Activated T-helper 17 cell treated with anti-CD3 and anti-CD28 coated beads, Interleukin-2, amount 50 U/mL, for 72 hours (primary cell): Measurements from ENCODE around the gene PPP4R3B. TPM values are rescaled to one million over a fixed set of nuclear protein-coding genes. Genes with fewer than 3 reads are reported as not detected.
"Not testable (repeated sequence)": the region's sequence is repeated elsewhere in the genome, so short reads cannot be mapped to it uniquely, and the experiment has no call there.

Experiments
- ATAC-seq: fragments of 150-1000 bp; cut with Tn5 transposase; replicated peaks from 2 replicates; pipeline ENCODE4 v1.10.0; 2021; ENCODE audit warnings: mild to moderate bottlenecking, moderate library complexity
- H3K27ac Mint-ChIP-seq: one replicate; pipeline ENCODE4 v1.8.0; 2022; ENCODE audit warnings: mixed read lengths
- H3K27me3 Mint-ChIP-seq: one replicate; pipeline ENCODE4 v1.8.0; 2022; ENCODE audit warnings: mixed read lengths
- H3K36me3 Mint-ChIP-seq: one replicate; pipeline ENCODE4 v1.8.0; 2022; ENCODE audit warnings: low read depth, mild to moderate bottlenecking, mixed read lengths
- H3K4me1 Mint-ChIP-seq: one replicate; pipeline ENCODE4 v1.8.0; 2022; ENCODE audit warnings: mixed read lengths
- H3K4me3 Mint-ChIP-seq: one replicate; pipeline ENCODE4 v1.8.0; 2022; ENCODE audit warnings: mild to moderate bottlenecking, mixed read lengths
- H3K9me3 Mint-ChIP-seq: one replicate; pipeline ENCODE4 v1.8.0; 2022; ENCODE audit warnings: mixed read lengths
- total RNA-seq, 2 donors: library from RNA; stranded (reverse); gene quantifications; one replicate each; pipeline ENCODE4 v1.2.3, GENCODE V29; 2022

Gene PPP4R3B
- total RNA-seq, 2 donors from 2014 or later = 79.0 to 83.9 TPM

DNA sequence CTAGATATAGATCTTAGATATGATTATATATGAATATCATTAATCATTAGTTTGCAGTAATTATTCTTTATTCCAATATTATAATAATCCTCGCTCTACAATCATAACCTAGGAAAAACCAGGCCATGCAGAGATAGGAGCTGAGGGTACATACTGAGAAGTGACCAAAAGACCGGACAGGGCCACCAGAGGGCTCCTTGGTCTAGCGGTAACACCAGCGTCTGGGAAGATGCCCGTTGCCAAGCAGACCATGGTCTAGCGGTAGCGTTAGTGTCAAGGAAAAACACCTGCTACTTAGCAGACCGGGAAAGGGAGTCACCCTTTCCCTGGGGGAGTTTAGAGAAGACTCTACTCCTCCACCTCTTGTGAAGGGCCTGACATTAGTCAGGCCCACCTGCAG is 48.4 kb downstream of the PPP4R3B start:
- not testable (repeated sequence) for H3K27me3 Mint-ChIP-seq, H3K4me3 Mint-ChIP-seq, H3K9me3 Mint-ChIP-seq, H3K4me1 Mint-ChIP-seq, ATAC-seq, H3K27ac Mint-ChIP-seq
- H3K36me3 Mint-ChIP-seq = peaks cover 89% of the 10 kb centered on the region

GRCh38 chr2:55567298-55567697 is 50.1 kb downstream of the PPP4R3B start:
- Mint-ChIP-seq H3K36me3 (peaks cover 89% of the 10 kb centered on the region), H3K27ac (peak overlapping the region; percentile 36), H3K4me1 (peaks cover 6% of the 10 kb centered on the region), H3K4me3 (no peak overlapping the region), H3K9me3 (peaks cover 3% of the 10 kb centered on the region), H3K27me3 (no peaks in the 10 kb centered on the region)
- no peak for ATAC-seq

DNA sequence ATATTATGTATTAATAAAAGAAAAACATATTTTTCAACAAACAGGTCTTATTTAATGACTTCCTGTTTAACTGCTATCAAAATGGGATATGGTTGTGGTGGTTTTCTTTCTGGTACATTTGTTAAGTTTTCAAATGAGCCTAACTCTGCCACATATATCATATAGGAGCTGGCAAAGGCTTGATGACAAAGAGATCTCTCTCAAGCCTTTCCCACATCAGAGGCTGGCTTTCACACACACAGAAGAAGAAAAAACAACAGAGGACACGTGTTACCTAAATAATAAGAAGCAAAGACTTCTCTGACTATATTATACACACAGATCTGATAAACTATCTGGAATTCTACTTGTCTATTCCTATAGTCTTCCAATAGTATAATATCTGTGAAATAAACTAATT is 51.8 kb downstream of the PPP4R3B start:
- peaks cover 96% of the 10 kb centered on the region for H3K36me3 Mint-ChIP-seq
- no peak overlapping the region for H3K4me3 Mint-ChIP-seq
- ATAC-seq = no peak
- H3K9me3 Mint-ChIP-seq = peaks cover 3% of the 10 kb centered on the region
- H3K27me3 Mint-ChIP-seq = no peaks in the 10 kb centered on the region
- no peak overlapping the region for H3K27ac Mint-ChIP-seq
- H3K4me1 Mint-ChIP-seq = peaks cover 6% of the 10 kb centered on the region

DNA sequence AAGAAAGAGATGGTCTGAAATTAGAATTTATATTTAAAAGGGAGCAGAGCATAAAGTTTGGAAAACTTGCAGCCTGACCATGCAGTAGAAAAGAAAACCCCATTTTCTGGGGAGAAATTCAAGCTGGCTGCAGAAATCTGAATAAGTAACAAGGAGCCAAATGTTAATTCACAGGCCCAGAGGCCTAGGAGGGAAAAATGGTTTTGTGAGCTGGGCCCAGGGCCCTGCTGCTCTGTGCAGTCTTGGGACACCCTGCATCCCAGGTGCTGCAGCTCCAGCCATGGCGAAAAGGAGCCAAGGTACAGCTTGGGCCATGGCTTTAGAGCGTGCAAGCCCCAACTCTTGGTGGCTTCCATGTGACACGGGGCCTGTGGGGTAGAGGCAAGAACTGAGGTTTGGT is 56.6 kb downstream of the PPP4R3B start:
- no peak overlapping the region for H3K4me3 Mint-ChIP-seq
- no peak for ATAC-seq
- no peaks in the 10 kb centered on the region for H3K4me1 Mint-ChIP-seq
- no peaks in the 10 kb centered on the region for H3K27me3 Mint-ChIP-seq
- no peak overlapping the region for H3K27ac Mint-ChIP-seq
- peaks cover 3% of the 10 kb centered on the region for H3K9me3 Mint-ChIP-seq
- peaks cover 99% of the 10 kb centered on the region for H3K36me3 Mint-ChIP-seq

- Mint-ChIP-seq H3K4me3 (no peak overlapping the region), H3K9me3 (no peaks in the 10 kb centered on the region), H3K4me1 (no peaks in the 10 kb centered on the region), H3K36me3 (peaks cover 96% of the 10 kb centered on the region), H3K27ac (peak overlapping the region; percentile 22), H3K27me3 (no peaks in the 10 kb centered on the region)
- no peak for ATAC-seq
These were observed 60.6 kb downstream of the PPP4R3B start for GRCh38 chr2:55556809-55557208.

DNA sequence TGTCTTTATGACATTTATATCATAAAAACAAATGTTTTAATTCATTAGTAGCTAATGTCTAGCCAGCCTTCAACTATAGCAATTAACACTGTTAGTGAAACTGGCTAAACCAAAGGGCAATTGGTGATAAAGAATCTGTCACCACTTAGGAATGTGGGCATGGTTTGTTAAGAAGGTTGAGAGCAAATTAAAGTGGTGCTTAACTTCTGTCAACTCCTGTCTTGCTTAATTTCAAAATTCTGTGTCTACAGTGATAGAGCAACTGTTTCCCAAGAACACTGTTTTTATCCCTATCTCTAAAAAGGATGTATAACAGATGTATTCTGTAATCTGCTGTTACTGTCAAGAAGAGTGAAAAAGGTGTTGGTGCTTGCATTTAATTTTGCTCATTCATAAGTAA is 61.4 kb downstream of the PPP4R3B start:
- Mint-ChIP-seq H3K36me3 (peaks cover 91% of the 10 kb centered on the region), H3K9me3 (no peaks in the 10 kb centered on the region), H3K4me1 (no peaks in the 10 kb centered on the region), H3K4me3 (no peak overlapping the region), H3K27me3 (no peaks in the 10 kb centered on the region), H3K27ac (peak overlapping the region; percentile 22)
- no peak for ATAC-seq

GRCh38 chr2:55553321-55553720 is 64.1 kb downstream of the PPP4R3B start:
- Mint-ChIP-seq H3K36me3 (peaks cover 91% of the 10 kb centered on the region), H3K27me3 (no peaks in the 10 kb centered on the region), H3K9me3 (no peaks in the 10 kb centered on the region), H3K27ac (no peak overlapping the region), H3K4me3 (no peak overlapping the region), H3K4me1 (no peaks in the 10 kb centered on the region)
- no peak for ATAC-seq

DNA sequence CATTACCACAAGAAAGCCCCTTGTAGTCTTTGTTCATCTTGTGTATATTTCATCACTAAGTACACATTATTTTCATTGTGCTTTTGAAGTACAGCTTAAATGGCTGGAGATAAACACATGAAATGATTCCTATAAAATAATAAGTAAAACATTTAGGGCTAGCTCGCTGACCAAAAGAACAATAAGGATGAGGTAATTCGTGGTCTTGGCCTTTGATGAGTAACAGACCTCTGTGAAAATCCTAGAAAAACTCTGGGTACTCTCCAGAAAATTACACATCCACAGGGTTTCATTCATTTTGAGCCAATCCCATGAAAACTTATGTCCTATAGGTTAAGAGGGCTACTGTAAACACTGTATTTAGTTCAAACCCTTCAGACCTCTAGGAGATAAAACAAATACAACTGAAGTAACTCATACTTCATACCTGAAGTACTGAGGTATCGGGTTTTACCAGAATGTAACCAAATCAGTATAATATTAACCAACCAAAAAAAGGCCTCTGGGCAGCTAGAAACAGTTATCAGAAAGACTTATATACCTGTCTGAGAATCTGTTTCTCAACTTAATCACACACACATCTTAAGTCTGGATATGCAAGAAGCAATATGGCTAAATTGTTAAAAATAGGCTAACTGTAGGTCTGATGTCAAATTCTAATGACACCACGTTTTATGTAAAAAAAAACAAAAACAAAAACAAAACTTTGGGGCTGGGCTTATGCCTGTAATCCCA is 66.9 kb downstream of the PPP4R3B start:
- Mint-ChIP-seq H3K9me3 (no peaks in the 10 kb centered on the region), H3K4me3 (no peak overlapping the region), H3K4me1 (no peaks in the 10 kb centered on the region), H3K36me3 (peaks cover 87% of the 10 kb centered on the region), H3K27me3 (no peaks in the 10 kb centered on the region), H3K27ac (no peak overlapping the region)
- no peak for ATAC-seq

GRCh38 chr2:55547679-55548078 is 69.7 kb downstream of the PPP4R3B start:
- not testable (repeated sequence) for H3K4me3 Mint-ChIP-seq, H3K4me1 Mint-ChIP-seq, H3K27me3 Mint-ChIP-seq, H3K9me3 Mint-ChIP-seq, H3K27ac Mint-ChIP-seq, ATAC-seq
- peaks cover 87% of the 10 kb centered on the region for H3K36me3 Mint-ChIP-seq

DNA sequence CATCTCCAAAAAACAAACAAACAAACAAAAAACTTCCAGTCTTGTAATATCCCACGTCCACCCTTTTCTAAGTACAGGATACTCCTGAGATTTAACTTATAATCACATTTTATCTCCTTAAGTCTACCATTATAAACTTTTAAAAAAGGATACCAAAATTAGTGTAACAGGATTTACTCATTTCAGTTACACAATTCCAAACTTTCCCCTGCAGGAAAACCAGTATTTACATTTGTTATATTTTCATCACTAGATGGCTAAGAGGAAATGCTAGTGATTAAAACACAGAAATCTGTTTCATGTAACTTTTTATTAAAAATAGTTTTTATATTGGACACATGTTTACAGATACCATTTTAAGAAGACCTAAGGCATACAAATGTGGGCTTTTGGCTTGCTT is 70.4 kb downstream of the PPP4R3B start:
- H3K27ac Mint-ChIP-seq = no peak overlapping the region

DNA sequence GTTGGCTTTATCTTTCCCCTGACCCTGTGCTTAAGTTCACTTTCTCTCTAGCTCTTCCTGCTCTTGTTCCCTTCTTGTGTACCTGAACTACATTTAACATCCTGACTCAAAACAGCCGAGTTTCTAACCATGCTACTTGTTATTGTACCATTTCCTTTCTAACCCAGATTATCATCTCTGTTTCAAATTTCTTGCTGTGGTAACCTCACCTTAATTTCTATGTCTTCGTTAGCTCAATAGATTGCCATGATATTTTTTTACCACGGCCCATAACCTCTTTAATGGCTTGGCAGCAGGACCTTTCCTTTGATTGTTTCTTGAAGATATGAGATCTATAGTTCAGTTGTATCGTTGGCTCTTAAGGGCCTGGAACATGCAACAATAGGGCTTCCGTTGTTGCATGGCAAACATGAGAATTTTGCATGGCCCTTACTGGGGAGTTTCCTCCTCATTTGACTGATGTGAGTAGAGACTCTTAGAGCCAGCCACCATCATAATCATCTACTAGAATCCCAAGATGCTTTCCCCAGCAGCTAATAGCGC is 86.8 kb downstream of the PPP4R3B start:
- Mint-ChIP-seq H3K4me1 (peaks cover 9% of the 10 kb centered on the region), H3K27me3 (no peaks in the 10 kb centered on the region), H3K9me3 (no peaks in the 10 kb centered on the region), H3K4me3 (peak overlapping the region; percentile 51), H3K36me3 (peaks cover 87% of the 10 kb centered on the region), H3K27ac (peak overlapping the region; percentile 65)
- peak; percentile 84 for ATAC-seq

More for the DNA sequence above, 70.4 kb downstream of the PPP4R3B start:
- no peaks in the 10 kb centered on the region for H3K27me3 Mint-ChIP-seq
- peaks cover 90% of the 10 kb centered on the region for H3K36me3 Mint-ChIP-seq
- H3K4me1 Mint-ChIP-seq = no peaks in the 10 kb centered on the region
- no peak overlapping the region for H3K4me3 Mint-ChIP-seq
- H3K9me3 Mint-ChIP-seq = no peaks in the 10 kb centered on the region
- no peak for ATAC-seq

DNA sequence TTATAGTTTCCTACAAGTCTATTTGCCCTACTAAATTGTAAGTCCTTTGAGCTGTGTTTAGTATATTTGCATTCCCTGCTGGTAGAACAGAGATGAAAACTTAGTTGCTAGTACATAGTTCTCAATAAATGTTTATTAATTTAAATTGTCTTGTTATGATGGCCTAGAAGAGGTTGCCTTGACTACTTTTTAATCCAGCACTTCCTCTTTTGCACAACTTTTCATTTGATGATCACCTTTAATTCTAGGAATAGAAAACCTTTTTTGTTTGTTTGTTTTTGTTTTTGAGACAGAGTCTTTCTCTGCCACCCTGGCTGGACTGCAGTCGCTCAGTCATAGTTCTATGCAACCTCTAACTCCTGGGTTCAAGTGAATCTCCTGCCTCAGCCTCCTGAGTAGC is 91.2 kb downstream of the PPP4R3B start:
- no peak overlapping the region for H3K4me3 Mint-ChIP-seq
- peaks cover 89% of the 10 kb centered on the region for H3K36me3 Mint-ChIP-seq
- H3K27me3 Mint-ChIP-seq = no peaks in the 10 kb centered on the region
- no peaks in the 10 kb centered on the region for H3K9me3 Mint-ChIP-seq
- H3K27ac Mint-ChIP-seq = no peak overlapping the region
- peaks cover 9% of the 10 kb centered on the region for H3K4me1 Mint-ChIP-seq
- ATAC-seq = no peak

- no peaks in the 10 kb centered on the region for H3K27me3 Mint-ChIP-seq
- H3K4me1 Mint-ChIP-seq = peaks cover 6% of the 10 kb centered on the region
- no peak for ATAC-seq
- H3K27ac Mint-ChIP-seq = no peak overlapping the region
- no peaks in the 10 kb centered on the region for H3K9me3 Mint-ChIP-seq
- H3K4me3 Mint-ChIP-seq = no peak overlapping the region
- H3K36me3 Mint-ChIP-seq = peaks cover 86% of the 10 kb centered on the region
These were observed 92.5 kb downstream of the PPP4R3B start for GRCh38 chr2:55524884-55525437.

GRCh38 chr2:55519938-55520885 is 97.2 kb downstream of the PPP4R3B start:
- H3K9me3 Mint-ChIP-seq = no peaks in the 10 kb centered on the region
- no peaks in the 10 kb centered on the region for H3K27me3 Mint-ChIP-seq
- H3K4me3 Mint-ChIP-seq = peak overlapping the region; percentile 100
- peaks cover 6% of the 10 kb centered on the region for H3K4me1 Mint-ChIP-seq
- peaks cover 53% of the 10 kb centered on the region for H3K36me3 Mint-ChIP-seq
- H3K27ac Mint-ChIP-seq = peak overlapping the region; percentile 100
- ATAC-seq = peak; percentile 54
